HUDEP-2 (cell line): ENCODE data around the gene RAB3IL1.
A peak's percentile ranks its signal among the peaks of the same experiment; 100 is the strongest.
"Not testable (repeated sequence)": the region's sequence is repeated elsewhere in the genome, so short reads cannot be mapped to it uniquely, and the experiment has no call there.

ENCODE experiments used
- DNase-seq, 76 experiments: peaks; one replicate each; lab custom pipeline; 2025; ENCODE audit not compliant: unreplicated experiment in 76 of 76; lab: John Stamatoyannopoulos, UW

RAB3IL1 gene

DNA sequence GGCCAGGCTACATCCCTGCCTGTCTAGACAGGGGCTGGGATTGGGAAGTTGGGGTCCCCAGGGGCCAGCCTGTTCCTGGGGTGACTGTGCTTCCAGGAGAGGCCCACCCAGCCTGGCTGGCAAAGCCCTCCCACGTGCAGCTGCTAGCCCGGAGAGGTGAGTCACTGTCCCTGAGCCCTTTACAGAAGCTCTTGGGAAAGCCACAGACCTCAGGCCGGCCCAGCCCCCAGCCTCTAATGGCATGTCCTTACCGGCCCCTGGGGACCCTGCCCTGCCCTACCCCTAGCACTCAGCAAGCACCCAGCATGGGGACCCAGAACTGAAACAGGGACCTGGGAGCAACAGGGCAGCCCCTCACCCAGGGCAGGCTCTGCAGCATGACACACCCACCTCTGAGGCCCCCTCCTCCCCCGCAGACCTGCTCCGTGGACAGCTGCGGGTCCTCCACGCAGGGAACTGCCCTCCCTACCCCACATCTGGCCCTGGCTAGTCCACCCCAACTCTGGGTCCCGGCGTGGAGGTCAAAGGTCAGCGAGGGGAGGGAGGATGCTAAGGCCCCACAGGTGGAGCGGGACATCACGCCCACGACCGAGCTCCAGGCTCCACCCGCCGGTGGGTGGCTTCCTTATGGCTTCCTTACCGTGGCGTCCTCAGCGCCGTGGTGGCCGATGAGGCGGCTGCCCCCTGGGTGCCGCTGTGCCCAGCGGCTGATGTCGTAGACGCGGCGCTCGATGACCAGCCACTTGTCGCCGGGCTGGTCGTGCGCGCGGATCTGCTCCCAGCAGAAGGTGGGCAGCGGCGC, 26.6 kb downstream of the RAB3IL1 start:
- DNase-seq: peak in 19 of 76 experiments; percentile 6 to 51 (median 19)

DNA sequence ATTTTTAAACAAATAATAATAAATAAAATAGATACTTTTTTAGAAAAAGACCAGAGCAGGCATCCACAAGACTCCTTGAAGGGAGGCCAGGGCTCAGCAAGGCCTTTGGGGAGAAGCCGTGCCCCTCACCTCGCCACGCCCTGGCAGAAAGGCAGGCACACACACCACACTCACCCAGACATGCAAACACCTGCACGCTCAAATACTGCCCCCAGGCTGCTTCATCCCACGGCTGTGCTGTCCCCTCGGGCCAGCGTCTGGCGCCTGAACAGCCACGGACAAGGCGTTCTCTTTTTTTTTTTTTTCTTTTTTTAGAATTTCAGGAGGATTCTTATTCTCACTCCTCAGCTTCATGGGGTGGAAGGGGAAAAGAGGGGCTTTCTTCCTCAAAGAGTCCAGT, 27.5 kb downstream of the RAB3IL1 start:
- no peak for DNase-seq

DNA sequence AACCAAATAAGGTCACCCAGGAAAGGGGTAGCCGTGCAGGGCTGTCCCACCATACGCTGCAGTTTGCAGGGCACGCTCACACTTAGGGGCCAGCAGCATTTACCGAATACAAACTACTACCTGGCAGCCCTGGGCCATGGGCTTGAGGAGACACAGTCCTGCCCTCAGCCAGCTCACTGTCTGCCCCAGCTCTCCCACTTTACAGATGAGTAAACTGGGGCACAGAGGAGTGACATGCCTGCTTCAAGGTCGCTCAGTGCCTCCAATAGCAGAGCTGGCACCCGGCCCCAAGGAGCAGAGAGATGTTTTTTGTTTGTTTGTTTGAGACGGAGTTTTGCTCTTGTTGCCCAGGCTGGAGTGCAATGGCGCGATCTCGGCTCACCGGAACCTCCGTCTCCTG, 28.8 kb downstream of the RAB3IL1 start:
- no peak for DNase-seq

GRCh38 chr11:61887839-61888494, 29.4 kb downstream of the RAB3IL1 start:
- DNase-seq: no peak

- DNase-seq: no peak
Observed at GRCh38 chr11:61886643-61887042, 30.7 kb downstream of the RAB3IL1 start.

DNA sequence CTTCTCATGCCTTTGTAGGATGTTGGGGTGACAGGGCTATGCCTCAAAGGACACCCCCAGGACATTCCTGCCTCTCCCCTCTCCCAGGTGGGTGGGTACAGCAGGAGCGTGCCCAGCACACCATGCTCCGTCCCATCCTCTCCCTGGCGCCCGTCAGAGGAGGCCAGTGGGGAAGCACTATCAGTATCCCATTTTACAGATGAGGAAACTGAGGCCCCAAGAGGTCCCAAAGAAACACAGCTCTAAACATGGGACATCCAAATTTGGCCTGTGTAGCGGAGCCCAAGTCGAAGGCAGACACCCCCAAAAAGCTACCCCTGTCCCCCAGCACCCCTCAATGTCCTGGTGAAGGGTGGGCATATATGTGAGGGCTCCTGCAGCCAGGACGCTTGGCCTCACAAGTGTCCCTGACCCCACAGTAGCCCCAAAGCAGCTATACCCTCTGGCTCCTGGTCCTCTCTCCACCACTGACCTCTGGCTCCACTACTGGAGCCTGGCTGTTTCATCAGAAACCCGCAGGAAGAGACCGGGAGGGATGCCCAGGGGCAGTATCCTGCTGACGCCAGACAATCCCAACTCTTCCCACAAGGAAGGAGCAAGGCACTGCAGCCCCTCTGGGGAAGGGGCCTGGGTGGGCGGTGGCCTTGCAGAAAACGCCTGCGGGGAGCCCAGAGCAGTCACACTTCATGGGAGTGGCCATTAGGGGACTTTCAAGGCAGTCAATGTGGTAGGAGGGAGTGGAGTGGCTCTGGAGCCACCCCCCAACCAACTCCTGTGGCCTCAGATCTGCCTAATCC, 31.4 kb downstream of the RAB3IL1 start:
- DNase-seq: no peak

GRCh38 chr11:61885166-61885778, 32.1 kb downstream of the RAB3IL1 start:
- DNase-seq: peak in 5 of 76 experiments; percentile 8 to 25 (median 11)

DNA sequence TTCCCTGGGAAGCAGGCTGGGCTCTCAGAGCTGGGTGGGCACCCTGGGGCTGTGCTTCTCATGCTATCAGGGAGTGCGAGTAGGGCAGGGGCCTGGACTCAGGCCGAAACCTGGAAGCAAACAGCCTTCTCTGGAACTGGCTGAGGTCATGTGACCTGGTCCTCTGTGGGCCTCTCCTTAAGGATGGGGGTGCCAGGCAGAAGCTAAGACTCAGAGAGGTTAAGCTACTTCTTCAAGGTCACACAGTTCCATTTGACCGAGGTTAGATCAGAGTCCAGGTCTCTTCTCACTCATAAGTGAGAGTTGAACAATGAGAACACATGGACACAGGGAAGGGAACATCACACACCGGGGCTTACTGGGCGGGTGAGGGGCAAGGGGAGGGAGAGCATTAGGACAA, 33.4 kb downstream of the RAB3IL1 start:
- DNase-seq: no peak

DNA sequence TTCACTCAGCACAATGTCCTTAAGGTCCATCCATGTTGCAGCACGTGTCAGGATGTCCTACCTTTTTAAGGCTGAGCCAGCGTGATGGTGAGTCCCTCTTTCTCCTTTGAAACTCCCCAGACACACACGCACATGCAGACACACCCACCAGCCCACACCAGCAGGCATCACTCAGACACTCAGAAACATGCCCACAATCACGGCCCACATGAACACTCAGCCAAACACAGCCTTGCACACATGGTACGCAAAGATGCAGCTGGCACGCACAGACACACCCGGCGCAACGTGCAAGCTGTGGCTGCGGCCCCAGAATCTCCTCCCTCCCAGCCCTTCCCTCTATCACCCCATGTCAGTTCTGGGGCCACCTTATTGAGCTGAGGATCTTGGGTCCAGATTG, 34.0 kb downstream of the RAB3IL1 start:
- no peak for DNase-seq

DNA sequence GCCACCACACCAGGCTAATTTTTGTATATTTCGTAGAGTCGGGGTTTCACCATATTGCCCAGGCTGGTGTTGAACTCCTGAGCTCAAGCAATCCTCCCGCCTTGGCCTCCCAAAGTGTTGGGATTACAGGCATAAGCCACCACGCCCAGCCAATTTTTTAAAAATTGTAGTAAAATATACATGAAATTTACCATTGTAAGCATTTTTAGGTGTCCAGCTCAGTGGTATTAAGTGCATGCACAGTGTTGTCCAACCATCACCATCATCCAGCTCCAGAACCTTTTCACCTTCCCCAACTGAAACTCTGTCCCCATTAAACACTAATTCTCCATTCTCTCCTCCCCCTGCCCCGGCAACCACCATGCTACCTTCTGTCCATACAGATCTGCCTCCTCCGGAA, 34.5 kb downstream of the RAB3IL1 start:
- DNase-seq: no peak

DNA sequence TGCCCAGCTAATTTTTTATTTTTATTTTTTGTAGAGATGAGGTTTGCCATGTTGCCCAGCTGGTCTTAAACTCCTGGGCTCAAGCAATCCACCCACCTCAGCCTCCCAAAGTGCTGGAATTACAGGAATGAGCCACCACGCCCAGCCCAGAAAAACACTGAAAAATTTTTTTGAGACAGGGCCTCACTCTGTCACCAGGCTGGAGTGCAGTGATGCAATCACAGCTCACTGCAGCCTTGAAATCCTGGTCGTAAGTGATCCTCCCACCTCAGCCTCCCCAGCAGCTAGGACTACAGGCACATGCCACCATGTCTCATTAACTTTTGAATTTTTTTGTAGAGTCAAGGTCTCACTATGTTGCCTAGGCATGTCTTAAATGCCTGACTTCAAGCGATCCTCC, 35.1 kb downstream of the RAB3IL1 start:
- not testable (repeated sequence) for DNase-seq

DNA sequence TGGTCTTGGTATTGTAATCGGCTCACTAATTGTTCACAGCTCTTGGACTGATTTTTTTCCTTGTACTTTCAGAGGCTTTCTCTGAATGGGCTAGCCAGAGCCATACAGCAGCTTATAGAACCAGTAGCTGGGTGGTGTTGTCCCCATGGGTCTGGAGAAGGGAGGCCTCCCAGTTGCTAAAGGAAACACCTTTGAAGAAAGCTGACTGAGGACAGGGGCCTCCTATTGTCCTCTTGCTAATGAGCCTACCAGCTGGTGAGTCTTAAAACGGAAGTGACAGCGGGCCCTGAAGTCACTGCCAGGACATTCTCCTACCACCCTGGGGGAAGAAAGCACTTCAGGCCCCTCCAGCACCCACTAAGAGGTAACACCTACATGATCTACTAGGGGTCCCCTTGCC, 36.0 kb downstream of the RAB3IL1 start:
- no peak for DNase-seq

DNA sequence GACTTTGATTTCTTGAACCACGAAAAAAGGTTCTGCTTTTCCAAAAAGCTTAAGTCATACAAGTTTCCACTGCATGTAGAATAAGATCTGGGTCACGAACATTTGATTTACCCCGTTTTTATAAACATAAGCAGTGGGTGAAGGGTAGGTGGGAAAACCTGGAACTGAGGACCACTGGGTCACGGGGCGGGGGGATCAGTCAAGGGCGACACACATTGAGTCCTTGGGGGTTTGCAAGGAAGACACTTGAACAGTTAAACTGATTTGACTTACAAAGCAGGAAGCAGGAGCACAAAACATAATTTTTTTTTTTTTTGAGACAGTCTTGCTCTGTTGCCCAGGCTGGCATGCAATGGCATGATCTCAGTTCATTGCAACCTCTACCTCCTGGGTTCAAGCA, 36.9 kb downstream of the RAB3IL1 start:
- no peak for DNase-seq

DNA sequence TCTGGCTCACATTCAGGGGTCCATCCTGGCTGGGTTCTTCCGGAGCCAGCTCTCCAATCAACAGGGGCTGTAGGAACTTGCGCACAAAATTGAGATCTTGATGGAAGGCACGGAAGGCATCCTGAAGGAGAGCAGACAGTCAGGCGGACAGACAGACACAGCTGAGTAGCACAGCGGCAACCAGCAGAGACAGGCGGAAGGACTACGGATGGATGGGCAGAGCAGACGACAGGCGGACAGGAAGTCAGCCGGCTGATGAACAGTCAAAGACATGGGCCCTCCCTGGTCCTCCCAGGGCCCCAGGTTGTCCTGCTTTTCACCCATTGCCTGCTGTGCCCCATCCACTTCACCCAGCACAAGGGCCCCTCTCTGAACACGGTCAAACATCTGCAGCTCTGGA, 37.3 kb downstream of the RAB3IL1 start:
- DNase-seq: no peak

DNA sequence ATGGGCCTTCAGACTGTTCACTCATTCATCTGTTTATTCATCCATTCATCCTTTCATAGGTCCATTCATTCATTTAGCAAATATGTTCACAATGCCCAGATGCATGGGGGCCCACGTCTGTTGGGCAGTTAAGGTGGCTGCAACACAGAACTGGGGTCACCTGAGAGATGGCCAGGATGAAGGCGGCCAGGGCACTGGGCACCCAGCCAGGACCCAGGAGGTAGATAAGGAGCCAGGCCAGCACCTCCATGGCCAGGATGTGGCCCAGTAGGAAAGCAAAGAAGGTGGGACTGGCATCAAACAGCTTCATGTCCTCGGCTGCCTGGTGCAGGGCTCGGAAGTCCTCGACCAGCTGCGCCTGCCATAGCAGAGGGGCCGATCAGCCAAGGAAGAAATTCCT, 38.2 kb downstream of the RAB3IL1 start:
- DNase-seq: no peak

- no peak for DNase-seq
Observed at GRCh38 chr11:61875698-61876097, 41.7 kb downstream of the RAB3IL1 start.

DNA sequence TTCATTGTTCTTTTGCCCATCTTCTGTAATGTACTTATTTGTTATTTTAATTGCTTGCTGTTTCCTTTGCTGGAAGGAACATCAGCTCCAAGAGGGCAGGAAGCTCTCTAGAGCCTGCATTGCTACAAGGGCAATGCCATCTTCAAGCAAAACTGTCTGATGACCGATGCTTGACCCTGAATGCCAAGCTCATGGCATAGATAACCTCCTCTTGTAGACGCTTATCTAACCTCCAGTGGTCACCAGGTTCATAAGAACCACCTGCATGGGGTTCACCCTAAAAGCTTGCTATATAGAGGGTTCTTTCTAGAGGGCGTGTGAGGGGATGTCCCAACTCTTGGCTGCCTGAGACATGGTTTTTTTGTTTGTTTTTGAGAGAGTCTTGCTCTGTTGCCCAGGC, 42.5 kb downstream of the RAB3IL1 start:
- DNase-seq: no peak

GRCh38 chr11:61874377-61874809, 43.0 kb downstream of the RAB3IL1 start:
- no peak for DNase-seq

DNA sequence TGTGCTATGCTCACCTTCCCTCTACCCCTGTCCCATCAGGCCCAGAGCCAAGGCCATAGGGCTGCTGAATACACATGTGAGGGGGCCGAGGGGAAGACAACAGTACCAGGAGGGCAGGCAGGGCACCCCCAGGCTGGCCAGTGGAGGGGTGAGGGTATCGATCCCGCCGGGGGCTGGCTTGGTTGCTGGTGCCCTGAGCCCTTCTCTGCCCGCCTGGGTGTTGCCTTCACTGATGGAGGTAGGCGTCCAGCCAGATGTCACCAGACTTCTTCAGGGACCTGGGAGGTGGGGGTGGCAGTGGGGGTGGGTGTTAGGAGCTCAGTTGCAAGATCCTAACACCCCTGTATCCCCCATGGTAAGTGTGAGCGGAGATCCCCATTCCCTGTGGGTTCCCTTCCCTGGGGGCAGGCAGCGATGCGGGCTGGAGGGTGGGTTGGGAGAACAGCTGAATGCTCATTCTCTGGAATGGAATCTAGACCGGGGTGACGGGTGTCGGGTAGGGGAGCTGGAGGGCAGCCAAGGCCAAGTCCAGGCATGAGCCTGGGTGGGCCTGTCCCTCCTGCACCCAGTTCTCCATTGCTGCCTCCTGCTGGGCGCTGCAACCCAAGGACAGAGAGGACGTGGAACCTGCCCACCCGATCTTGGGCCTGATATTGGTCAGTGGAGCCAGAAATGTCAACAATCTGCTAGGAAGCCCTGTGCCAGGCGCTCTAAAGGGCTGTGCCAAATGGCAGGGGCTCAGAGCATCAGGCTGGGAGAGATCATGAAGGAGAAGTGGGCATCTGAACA, 43.6 kb downstream of the RAB3IL1 start:
- peak in 1 of 76 experiments; percentile 15 for DNase-seq

- no peak for DNase-seq
Observed at GRCh38 chr11:61872935-61873565, 44.3 kb downstream of the RAB3IL1 start.
